ENCODE measurements around the gene PATE2.

The PATE2 gene

GRCh38 chr11:125787827-125788226, 9.2 kb upstream of the PATE2 start, which contains the start of gene PATE3:
PATE3 (plus strand) TSS chr11:125788127; CDS start chr11:125788152, 25 bp downstream.
- no peak for TF ChIP-seq CTCF (IDR thresholded peaks at IDR 0.05; ENCODE audit: control extremely low read depth, extremely low read depth, low read depth, missing control alignments)
- ChIA-PET CTCF (interaction anchor here (0.9 to 1.0 kb wide), 2 partner anchors 8 to 38 kb away, joined by 3 read pairs; no protein-coding TSS in a partner anchor), POLR2A (no interaction called here)

GRCh38 chr11:125784678-125785077, 6.0 kb upstream of the PATE2 start:
- TF ChIP-seq CTCF (IDR thresholded peaks at IDR 0.05; ENCODE audit: control extremely low read depth, extremely low read depth, low read depth, missing control alignments): no peak
- CTCF ChIA-PET: interaction anchor here (0.7 kb wide), 1 partner anchor 158 kb away, joined by 3 read pairs; no protein-coding TSS in a partner anchor
- no peak for DNase-seq (ENCODE audit: extremely low spot score)
- POLR2A ChIA-PET: no interaction called here

More at GRCh38 chr11:125787827-125788226, 9.2 kb upstream of the PATE2 start, which contains the start of gene PATE3:
- no peak for DNase-seq (ENCODE audit: extremely low spot score)

GRCh38 chr11:125777309-125777708, 1.3 kb downstream of the PATE2 start:
- no peak for DNase-seq (ENCODE audit: extremely low spot score)
- TF ChIP-seq CTCF (IDR thresholded peaks at IDR 0.05; ENCODE audit: control extremely low read depth, extremely low read depth, low read depth, missing control alignments): no peak
- CTCF ChIA-PET: no interaction called here
- POLR2A ChIA-PET: no interaction called here

GRCh38 chr11:125773516-125773915, 5.1 kb downstream of the PATE2 start:
- CTCF ChIA-PET: no interaction called here
- POLR2A ChIA-PET: no interaction called here
- no peak for TF ChIP-seq CTCF (IDR thresholded peaks at IDR 0.05; ENCODE audit: control extremely low read depth, extremely low read depth, low read depth, missing control alignments)
- DNase-seq (ENCODE audit: extremely low spot score): no peak

GRCh38 chr11:125772834-125773505, 5.7 kb downstream of the PATE2 start:
- ChIA-PET CTCF (no interaction called here), POLR2A (no interaction called here)
- DNase-seq (ENCODE audit: extremely low spot score): no peak
- no peak for TF ChIP-seq CTCF (IDR thresholded peaks at IDR 0.05; ENCODE audit: control extremely low read depth, extremely low read depth, low read depth, missing control alignments)

- DNase-seq (ENCODE audit: extremely low spot score): no peak
- ChIA-PET POLR2A (no interaction called here), CTCF (no interaction called here)
- TF ChIP-seq CTCF (IDR thresholded peaks at IDR 0.05; ENCODE audit: control extremely low read depth, extremely low read depth, low read depth, missing control alignments): no peak
Measured at GRCh38 chr11:125770583-125770982, 8.0 kb downstream of the PATE2 start.

Measured in GM10248 (cell line).